Upper lobe of left lung (tissue), 4 donors: ENCODE measurements around the gene MMP23B.

Experiments used
- CTCF ChIP-seq, 6 experiments: fragments of 450-650 bp in 4 of 6; fragments of 200-600 bp in 2 of 6; sonication (generic) in 2 of 6; IDR thresholded peaks; one replicate each; pipeline ENCODE4 v1.5.1; 2016 to 2019; ENCODE audit warnings: antibody characterized with exemption in 6 of 6
- EP300 ChIP-seq, 4 donors: sonication (generic); formaldehyde crosslinking; IDR thresholded peaks; one replicate each; pipeline ENCODE4 v1.5.1; 2017; ENCODE audit warnings: antibody characterized with exemption in 4 of 4, control low read depth in 2 of 4
- POLR2AphosphoS5 ChIP-seq, 2 donors: sonication (generic); formaldehyde crosslinking; IDR thresholded peaks; one replicate each; pipeline ENCODE4 v1.5.1; 2017; ENCODE audit warnings: antibody characterized with exemption in 2 of 2

GRCh38 chr1:1624443-1625403 is 7.2 kb upstream of the MMP23B start:
- TF ChIP-seq CTCF (IDR thresholded peaks at IDR 0.05) (no peak), EP300 (IDR thresholded peaks at IDR 0.05) (no peak), POLR2AphosphoS5 (IDR thresholded peaks at IDR 0.05) (no peak)
